Transverse colon (tissue), 4 donors: ENCODE data around the gene ANG.

ENCODE experiments used
- EP300 ChIP-seq: sonication (generic); formaldehyde crosslinking; IDR thresholded peaks from one replicate; pipeline ENCODE4 v1.6.1; 2017; ENCODE audit warnings: antibody characterized with exemption, low read depth
- POLR2A ChIP-seq: fragments of 450-650 bp; IDR thresholded peaks from one replicate; pipeline ENCODE4 v1.6.1; 2016; ENCODE audit warnings: antibody characterized with exemption, mild to moderate bottlenecking, moderate library complexity
- POLR2AphosphoS5 ChIP-seq, 3 donors: sonication (generic); formaldehyde crosslinking; IDR thresholded peaks; one replicate each; pipeline ENCODE4 v1.6.1; 2016; ENCODE audit warnings: antibody characterized with exemption in 3 of 3
- TF ChIP-seq, protein P1 (sequence below), 5 experiments: fragments of 200-600 bp in 3 of 5; fragments of 450-650 bp in 2 of 5; sonication (generic) in 3 of 5; IDR thresholded peaks; 1 replicate in 2 of 5; 2 replicates in 3 of 5; pipeline ENCODE4 v1.5.1; 2016 to 2017; ENCODE audit warnings: antibody characterized with exemption in 5 of 5, inconsistent platforms in 3 of 5, mild to moderate bottlenecking in 2 of 5, moderate library complexity in 1 of 5

DNA sequence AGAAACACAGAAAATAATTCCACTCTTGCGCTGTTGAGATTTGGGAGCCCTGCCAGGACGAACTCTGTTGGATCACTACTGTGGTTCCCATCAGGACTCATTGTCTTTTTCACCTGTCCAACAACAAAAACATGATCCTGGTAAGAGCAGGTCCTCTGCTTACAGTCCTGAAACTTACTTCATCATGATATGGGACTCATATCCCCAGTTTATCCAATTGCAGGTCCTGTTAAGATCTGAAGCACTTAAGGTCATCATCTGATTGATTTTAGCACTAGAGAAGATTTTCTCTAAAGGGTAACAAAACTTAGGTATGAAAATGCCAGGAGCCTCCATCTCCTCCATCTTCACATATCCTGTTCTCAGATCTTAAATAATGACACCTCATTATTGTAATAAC, 47.0 kb upstream of the ANG start, which contains the start of gene OR6S1:
- TF ChIP-seq EP300 (no peak), POLR2AphosphoS5 (IDR thresholded peaks at IDR 0.05) (no peak), POLR2A (no peak)
- TF ChIP-seq, protein P1, sequence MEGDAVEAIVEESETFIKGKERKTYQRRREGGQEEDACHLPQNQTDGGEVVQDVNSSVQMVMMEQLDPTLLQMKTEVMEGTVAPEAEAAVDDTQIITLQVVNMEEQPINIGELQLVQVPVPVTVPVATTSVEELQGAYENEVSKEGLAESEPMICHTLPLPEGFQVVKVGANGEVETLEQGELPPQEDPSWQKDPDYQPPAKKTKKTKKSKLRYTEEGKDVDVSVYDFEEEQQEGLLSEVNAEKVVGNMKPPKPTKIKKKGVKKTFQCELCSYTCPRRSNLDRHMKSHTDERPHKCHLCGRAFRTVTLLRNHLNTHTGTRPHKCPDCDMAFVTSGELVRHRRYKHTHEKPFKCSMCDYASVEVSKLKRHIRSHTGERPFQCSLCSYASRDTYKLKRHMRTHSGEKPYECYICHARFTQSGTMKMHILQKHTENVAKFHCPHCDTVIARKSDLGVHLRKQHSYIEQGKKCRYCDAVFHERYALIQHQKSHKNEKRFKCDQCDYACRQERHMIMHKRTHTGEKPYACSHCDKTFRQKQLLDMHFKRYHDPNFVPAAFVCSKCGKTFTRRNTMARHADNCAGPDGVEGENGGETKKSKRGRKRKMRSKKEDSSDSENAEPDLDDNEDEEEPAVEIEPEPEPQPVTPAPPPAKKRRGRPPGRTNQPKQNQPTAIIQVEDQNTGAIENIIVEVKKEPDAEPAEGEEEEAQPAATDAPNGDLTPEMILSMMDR (IDR thresholded peaks at IDR 0.05) = no peak
